HFFc6 (cell line): Measurements from ENCODE around the gene DOCK3. TPM values are rescaled to one million over a fixed set of nuclear protein-coding genes. Genes with fewer than 3 reads are reported as not detected.

ENCODE experiments used
- DNase-seq: peaks from one replicate; pipeline ENCODE4 v3.0.0-alpha.2; 2018
- H3K27ac Mint-ChIP-seq: 2 replicates; pipeline ENCODE4 v1.8.0; 2020; ENCODE audit warnings: mild to moderate bottlenecking, mixed read lengths
- H3K27me3 Mint-ChIP-seq: 2 replicates; pipeline ENCODE4 v1.8.0; 2021; ENCODE audit warnings: mild to moderate bottlenecking, moderate library complexity, mixed read lengths; ENCODE audit not compliant: insufficient read depth
- H3K36me3 Mint-ChIP-seq: 2 replicates; pipeline ENCODE4 v1.8.0; 2021; ENCODE audit warnings: low read depth, mixed read lengths
- H3K4me1 Mint-ChIP-seq: 2 replicates; pipeline ENCODE4 v1.8.0; 2020; ENCODE audit warnings: low read depth, mixed read lengths
- H3K4me3 Mint-ChIP-seq: 2 replicates; pipeline ENCODE4 v1.8.0; 2020; ENCODE audit warnings: mild to moderate bottlenecking, moderate library complexity, mixed read lengths
- H3K9me3 Mint-ChIP-seq: 2 replicates; pipeline ENCODE4 v1.8.0; 2020; ENCODE audit warnings: mild to moderate bottlenecking, mixed read lengths
- total RNA-seq, 6 experiments: library from RNA; stranded (reverse); fragmentation: NEBNext Ultra II Directional; extraction: Animal tissue kit (Norgen Biotek cat#: 25700); gene quantifications; 2 replicates in 1 of 6; 3 replicates in 5 of 6; pipeline ENCODE4 v1.2.3, GENCODE V29; 2021
- TF ChIP-seq, protein P1 (sequence below): fragments of 200-600 bp; sonication (generic); IDR thresholded peaks from 2 replicates; pipeline ENCODE4 v1.5.0; 2021; ENCODE audit warnings: antibody characterized with exemption, mild to moderate bottlenecking

The DOCK3 gene
- total RNA-seq, 6 experiments from 2014 or later, result 0.14 to 0.26 (median 0.22) TPM

DNA sequence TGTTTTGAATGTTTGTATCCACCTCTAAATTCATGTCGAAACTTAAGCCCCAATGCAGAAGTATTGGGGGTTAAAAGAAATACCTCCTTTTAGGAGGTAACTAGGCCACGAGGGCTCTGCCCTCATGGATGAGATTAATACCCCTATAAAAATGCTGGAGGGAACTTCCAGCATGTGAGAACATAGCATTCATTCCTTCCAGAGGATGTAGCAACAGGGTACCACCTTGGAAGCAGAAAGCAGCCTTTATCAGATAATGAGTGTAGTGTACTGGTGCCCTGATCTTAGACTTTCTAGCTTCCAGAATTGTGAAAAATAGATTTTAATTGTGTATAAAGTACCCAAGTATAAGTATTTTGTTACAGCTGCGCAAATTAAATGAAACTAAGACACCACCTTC lies 356.9 kb downstream of the DOCK3 start:
- no peak overlapping the region for H3K27ac Mint-ChIP-seq
- H3K4me3 Mint-ChIP-seq, result no peak overlapping the region
- peaks cover 20% of the 10 kb centered on the region for H3K9me3 Mint-ChIP-seq
- no peaks in the 10 kb centered on the region for H3K36me3 Mint-ChIP-seq
- DNase-seq, result no peak
- H3K27me3 Mint-ChIP-seq, result peaks cover 3% of the 10 kb centered on the region; the same call in 1 of the 2 replicates
- TF ChIP-seq, protein P1, sequence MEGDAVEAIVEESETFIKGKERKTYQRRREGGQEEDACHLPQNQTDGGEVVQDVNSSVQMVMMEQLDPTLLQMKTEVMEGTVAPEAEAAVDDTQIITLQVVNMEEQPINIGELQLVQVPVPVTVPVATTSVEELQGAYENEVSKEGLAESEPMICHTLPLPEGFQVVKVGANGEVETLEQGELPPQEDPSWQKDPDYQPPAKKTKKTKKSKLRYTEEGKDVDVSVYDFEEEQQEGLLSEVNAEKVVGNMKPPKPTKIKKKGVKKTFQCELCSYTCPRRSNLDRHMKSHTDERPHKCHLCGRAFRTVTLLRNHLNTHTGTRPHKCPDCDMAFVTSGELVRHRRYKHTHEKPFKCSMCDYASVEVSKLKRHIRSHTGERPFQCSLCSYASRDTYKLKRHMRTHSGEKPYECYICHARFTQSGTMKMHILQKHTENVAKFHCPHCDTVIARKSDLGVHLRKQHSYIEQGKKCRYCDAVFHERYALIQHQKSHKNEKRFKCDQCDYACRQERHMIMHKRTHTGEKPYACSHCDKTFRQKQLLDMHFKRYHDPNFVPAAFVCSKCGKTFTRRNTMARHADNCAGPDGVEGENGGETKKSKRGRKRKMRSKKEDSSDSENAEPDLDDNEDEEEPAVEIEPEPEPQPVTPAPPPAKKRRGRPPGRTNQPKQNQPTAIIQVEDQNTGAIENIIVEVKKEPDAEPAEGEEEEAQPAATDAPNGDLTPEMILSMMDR, result no peak
- H3K4me1 Mint-ChIP-seq, result no peaks in the 10 kb centered on the region

DNA sequence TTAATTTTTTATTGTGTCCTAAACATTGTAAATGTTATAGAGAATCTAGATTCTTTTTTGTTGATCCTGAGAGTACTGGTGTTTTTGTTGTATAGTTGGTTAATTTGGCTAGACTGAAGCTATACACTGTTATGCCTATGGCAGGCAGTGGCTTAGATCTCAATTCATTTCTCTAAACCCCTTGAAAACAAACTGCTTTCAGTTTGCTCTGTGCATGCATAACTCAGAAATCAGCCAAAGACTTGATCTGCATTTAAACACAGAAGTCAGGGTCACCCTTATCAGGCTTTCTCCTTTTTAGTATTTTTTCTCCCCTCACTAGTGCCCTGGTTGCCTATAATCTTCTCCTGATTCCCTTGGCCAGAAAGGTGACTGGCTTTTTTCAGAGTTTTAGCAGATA lies 360.9 kb downstream of the DOCK3 start:
- Mint-ChIP-seq H3K4me3 (no peak overlapping the region), H3K27me3 (no peaks in the 10 kb centered on the region), H3K4me1 (no peaks in the 10 kb centered on the region), H3K27ac (no peak overlapping the region), H3K9me3 (no peaks in the 10 kb centered on the region; the same call in 1 of the 2 replicates), H3K36me3 (no peaks in the 10 kb centered on the region)
- TF ChIP-seq, protein P1, result no peak
- DNase-seq, result no peak

DNA sequence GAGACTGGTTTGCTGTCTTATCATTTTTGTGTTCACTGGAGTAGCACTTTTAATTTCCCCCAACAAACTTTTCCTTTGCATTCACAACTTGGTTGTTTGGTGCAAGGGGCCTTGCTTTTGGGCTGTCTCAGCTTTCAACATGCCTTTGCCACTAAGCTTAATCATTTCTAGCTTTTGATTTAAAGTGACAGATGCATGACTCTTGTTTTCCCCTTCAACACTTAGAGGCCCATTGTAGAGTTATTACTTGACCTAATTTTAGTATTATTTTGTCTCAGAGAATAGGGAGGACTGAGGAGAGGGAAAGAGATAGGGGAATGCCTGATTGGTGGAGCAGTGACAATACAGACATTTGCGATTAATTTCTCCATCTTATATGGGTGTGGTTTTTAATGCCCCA lies 370.3 kb downstream of the DOCK3 start:
- no peak for DNase-seq
- Mint-ChIP-seq H3K36me3 (no peaks in the 10 kb centered on the region), H3K4me3 (no peak overlapping the region), H3K4me1 (no peaks in the 10 kb centered on the region), H3K27ac (no peak overlapping the region), H3K9me3 (no peaks in the 10 kb centered on the region; the same call in 1 of the 2 replicates), H3K27me3 (no peaks in the 10 kb centered on the region)
- TF ChIP-seq, protein P1, result no peak

DNA sequence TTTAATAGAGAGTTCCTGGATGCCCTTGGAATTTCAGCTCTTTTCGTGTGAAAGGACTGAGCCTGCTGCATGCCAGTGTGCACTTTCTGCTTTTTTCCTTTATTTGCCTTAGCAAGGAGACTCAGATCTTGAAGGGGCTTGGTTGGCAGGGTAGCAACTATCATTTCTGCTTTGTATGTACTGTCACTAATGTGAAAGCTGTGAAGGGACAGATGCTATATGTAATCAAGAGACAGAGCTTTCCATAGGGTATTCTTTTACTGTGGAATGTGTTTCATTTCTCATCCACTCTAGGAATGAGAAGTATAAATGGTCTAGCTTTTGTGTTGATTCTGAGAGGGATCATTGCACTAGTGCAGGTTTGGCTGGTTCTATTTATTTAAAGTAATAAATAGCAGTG lies 377.8 kb downstream of the DOCK3 start:
- no peaks in the 10 kb centered on the region for H3K36me3 Mint-ChIP-seq
- H3K27me3 Mint-ChIP-seq, result peaks cover 1% of the 10 kb centered on the region; the same call in 1 of the 2 replicates
- H3K27ac Mint-ChIP-seq, result no peak overlapping the region
- no peaks in the 10 kb centered on the region for H3K4me1 Mint-ChIP-seq
- DNase-seq, result no peak
- H3K9me3 Mint-ChIP-seq, result 0 out of 2 replicates have a peak, but pooled peaks cover 5% of the 10 kb centered on the region
- TF ChIP-seq, protein P1, result no peak
- no peak overlapping the region for H3K4me3 Mint-ChIP-seq

DNA sequence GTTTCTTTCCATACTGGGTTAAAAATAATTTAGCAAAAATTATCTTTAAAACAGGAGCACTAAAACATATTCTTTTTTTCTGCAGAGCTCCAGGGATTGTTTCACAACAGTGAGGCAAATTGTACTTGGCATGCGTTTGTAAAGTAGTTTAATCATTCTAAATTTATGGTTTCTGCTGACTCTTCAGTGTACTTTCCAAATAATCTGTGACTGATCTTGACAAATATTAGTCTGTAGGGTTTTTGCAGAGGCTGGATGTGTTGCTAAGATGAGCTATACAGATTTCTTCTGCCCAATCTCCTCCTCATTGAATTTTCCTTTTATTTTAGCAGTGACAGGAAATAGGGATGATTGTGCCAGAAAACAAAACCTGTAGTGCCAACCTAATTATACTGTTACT lies 382.4 kb downstream of the DOCK3 start:
- DNase-seq, result no peak
- no peaks in the 10 kb centered on the region for H3K36me3 Mint-ChIP-seq
- H3K27ac Mint-ChIP-seq, result no peak overlapping the region
- no peaks in the 10 kb centered on the region for H3K9me3 Mint-ChIP-seq
- TF ChIP-seq, protein P1, result no peak
- no peak overlapping the region for H3K4me3 Mint-ChIP-seq
- H3K4me1 Mint-ChIP-seq, result no peaks in the 10 kb centered on the region
- peaks cover 1% of the 10 kb centered on the region; the same call in 1 of the 2 replicates for H3K27me3 Mint-ChIP-seq

DNA sequence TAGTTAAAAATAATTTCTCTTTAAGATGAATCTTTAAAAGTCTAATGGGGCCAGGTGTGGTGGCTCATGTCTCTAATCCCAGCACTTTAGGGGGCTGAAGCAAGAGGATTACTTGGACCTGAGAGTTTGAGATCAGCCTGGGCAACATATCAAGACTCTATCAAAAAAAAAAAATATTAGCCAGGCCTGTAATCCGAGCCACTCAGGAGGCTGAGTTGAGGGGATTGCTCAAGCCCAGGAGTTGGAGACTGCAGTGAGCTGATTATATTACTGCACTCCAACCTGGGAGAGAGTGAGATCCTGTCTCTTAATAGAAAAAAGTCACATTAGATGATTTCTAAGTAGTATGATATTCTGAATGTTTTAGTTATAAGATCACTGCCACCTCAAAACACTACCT lies 388.3 kb downstream of the DOCK3 start:
- no peak for DNase-seq
- Mint-ChIP-seq H3K9me3 (no peaks in the 10 kb centered on the region), H3K36me3 (no peaks in the 10 kb centered on the region), H3K4me1 (no peaks in the 10 kb centered on the region), H3K27ac (no peak overlapping the region), H3K27me3 (no peaks in the 10 kb centered on the region), H3K4me3 (no peak overlapping the region)
- TF ChIP-seq, protein P1, result no peak
